NCI-H1092 treated with DMSO at 0.1 percent for 48 hours (cell line): ENCODE measurements around the gene KLHL2.
"Not testable (repeated sequence)": the region's sequence is repeated elsewhere in the genome, so short reads cannot be mapped to it uniquely, and the experiment has no call there.

Experiments
- DNase-seq: peaks from one replicate; lab custom pipeline; 2025; lab: John Stamatoyannopoulos, UW

KLHL2 gene

DNA sequence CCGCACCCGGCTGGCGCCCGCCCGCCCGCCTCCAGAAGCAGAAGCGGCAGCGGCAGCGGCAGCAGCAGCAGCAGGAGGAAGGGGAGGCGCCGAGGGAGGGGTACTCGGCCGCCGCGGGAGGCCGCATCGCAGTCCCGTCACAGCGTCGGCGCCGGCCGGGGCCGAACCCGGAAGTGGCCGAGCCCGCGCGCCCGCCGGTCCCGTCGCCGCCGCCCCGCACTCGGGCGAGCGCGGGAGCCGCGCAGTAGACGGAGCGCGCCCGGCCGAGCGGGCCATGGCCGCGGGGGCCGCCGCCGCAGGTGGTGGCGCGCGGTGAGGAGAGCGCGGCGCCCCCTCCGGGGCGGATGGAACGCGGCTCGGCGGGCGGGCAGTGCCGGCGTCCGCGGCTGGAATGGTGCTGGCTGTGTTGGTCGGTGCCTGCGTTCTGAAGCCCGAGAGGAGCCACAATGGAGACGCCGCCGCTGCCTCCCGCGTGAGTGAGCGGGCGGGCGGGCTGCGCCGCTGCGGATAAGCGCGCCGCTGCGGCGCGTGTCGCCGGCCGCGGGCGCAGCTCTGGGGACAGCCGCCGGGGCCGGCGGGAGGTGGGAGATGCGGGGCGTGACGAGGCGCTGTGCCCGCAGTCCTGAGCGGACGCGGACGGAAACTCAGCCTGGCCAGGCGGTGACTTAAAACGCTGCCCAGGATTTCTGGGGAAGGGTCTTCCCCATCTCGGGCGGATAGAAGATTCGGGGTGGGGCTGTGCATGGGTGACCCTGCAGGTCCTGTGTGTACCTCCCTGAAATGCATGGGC, at the start of gene KLHL2:
Gene KLHL2, plus strand, starts transcription at position 131 of the 790 bp plus-strand sequence. Its CDS starts 316 bp downstream, at position 447.
- DNase-seq: peak; percentile 77

DNA sequence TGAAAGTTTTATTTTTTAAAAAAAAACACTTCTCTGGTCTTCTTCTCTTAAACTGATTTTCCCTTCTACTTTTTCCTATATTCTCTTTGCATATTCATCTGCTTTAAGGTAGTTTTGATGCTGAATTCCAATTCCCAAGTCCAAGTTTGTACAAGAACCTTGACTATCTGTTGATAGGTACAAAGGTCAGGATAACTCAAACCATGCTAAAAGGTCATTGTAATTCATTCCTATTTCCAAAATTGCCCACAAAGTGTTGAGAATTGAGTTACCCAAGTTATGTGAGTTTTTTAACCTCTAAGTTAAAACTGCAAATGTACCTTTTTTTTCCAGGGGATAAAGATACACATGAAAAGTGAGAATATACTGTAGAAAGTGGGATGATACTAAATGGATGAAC, 48.6 kb upstream of the KLHL2 start:
- no peak for DNase-seq

- DNase-seq: no peak
Measured at GRCh38 chr4:165164257-165164656, 43.1 kb upstream of the KLHL2 start.

DNA sequence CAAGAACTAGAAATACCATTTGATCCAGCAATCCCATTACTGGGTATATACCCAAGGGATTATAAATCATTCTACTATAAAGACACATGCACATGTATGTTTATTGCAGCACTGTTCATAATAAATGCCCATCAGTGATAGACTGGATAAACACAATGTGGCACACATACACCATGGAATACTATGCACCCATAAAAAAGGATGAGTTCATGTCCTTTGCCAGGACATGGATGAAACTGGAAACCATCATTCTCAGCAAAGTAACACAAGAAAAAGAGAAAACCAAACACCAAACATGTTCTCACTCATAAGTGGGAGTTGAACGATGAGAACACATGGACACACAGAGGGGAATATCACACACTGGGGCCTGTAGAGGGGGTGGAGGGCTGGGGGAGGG, 40.5 kb upstream of the KLHL2 start:
- DNase-seq: not testable (repeated sequence)

GRCh38 chr4:165167650-165168049, 39.7 kb upstream of the KLHL2 start:
- no peak for DNase-seq

- DNase-seq: no peak
Measured at GRCh38 chr4:165170819-165171218, 36.5 kb upstream of the KLHL2 start.

DNA sequence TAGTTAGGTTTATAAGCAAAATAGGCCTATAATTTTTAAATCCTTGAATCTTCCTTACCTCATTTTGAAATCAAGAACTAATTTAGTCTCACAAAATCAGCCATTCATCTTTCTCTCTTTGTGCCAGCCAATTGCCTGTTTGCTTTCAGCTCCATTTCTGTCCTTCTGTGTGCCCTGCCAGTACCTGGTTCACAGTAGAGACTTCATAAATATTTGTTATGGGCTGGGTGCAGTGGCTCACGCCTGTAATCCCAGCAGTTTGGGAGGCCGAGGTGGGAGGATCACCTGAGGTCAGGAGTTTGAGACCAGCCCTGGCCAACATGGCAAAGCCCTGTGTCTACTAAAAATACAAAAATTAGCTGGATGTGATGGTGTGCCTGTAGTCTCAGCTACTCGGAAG, 31.9 kb upstream of the KLHL2 start:
- not testable (repeated sequence) for DNase-seq

DNA sequence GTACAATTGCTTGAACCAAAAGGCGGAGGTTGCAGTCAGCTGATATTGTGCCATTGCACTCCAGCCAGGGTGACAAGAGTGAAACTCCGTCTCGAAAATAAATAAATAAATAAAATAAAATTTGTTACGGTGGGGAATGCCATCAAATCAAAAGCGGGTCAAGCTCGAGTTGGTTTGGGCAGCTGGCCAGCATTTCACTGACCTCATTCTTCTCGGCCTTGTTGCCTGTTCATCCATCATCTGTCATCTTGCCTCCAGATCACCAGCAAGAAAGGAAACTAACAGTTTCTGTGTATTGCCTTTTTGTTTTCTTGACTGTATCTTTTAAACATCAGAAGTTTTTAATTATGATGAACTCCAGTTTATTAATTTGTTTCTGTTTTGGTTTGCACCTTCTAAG, 31.5 kb upstream of the KLHL2 start:
- no peak for DNase-seq

GRCh38 chr4:165177725-165178666, 29.4 kb upstream of the KLHL2 start:
- DNase-seq: no peak

GRCh38 chr4:165184220-165184619, 23.1 kb upstream of the KLHL2 start:
- no peak for DNase-seq

DNA sequence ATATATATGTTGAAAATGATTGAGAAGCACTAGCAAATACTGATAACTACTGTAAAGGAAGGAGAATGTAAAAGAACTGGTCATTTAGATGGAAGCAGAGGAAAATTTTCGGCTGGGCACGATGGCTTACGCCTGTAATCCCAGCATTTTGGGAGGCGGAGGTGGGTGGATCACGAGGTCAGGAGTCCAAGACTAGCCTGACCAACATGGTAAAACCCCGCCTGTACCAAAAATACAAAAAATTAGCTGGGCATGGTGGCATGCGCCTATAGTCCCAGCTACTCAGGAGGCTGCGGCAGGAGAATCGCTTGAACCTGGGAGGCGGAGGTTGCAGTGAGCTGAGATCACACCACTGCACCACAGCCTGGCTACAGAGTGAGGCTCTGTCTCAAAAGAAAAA, 22.4 kb upstream of the KLHL2 start:
- not testable (repeated sequence) for DNase-seq

DNA sequence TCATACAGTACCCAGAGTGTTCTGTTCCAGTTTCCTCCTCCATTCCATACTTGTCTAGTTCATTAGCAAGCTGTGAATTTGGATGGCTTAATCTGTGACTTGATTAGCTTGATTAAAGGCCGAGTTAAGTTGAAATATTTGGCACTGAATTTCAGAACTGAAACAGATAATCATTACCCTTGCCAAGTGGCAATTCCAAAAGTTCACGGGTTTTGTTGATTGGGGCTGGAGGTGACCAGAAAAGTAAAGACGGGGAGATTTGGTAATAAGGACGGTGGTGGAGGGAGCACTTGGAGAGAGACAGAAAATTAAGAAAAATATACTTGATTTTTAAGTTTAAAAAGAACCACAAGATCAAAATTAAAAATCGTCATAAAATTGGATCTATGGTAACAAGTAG, 21.9 kb upstream of the KLHL2 start:
- no peak for DNase-seq

DNA sequence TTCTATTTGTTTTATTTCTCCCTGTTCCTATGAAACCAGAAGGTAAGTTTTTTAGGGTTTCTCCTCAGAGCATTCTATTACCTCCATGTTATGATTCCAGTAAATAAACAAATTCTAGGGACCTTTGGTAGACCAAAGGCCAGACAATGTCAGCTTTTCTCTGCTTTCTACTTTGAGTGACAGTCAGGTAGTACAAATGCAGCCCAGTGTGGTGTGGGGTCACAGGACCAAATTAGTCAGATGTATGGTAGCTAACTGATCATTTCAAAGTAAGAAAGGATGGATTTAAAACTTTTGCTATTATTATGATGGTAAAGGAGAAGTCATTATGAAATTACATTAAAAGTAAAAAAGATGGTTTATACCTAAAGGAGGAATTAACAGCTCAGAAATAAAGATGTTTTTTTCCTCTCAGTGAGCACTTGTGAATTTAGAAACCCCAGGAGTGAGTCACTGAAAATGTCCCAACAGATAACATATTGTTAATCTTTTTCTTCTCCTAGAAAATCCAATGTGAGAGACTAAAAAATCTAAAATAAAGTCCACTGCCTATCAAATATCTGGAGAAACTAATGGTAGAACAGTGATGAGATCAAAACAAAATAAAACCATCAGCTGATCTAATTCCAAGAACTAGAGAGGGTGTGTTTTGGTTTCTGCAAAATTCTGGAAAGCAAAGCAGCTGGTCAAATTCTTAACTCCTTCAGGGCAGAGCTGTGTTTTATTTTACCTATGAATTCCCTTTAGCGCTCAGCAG, 16.6 kb upstream of the KLHL2 start:
- no peak for DNase-seq

GRCh38 chr4:165191348-165191656, 16.1 kb upstream of the KLHL2 start:
- no peak for DNase-seq

DNA sequence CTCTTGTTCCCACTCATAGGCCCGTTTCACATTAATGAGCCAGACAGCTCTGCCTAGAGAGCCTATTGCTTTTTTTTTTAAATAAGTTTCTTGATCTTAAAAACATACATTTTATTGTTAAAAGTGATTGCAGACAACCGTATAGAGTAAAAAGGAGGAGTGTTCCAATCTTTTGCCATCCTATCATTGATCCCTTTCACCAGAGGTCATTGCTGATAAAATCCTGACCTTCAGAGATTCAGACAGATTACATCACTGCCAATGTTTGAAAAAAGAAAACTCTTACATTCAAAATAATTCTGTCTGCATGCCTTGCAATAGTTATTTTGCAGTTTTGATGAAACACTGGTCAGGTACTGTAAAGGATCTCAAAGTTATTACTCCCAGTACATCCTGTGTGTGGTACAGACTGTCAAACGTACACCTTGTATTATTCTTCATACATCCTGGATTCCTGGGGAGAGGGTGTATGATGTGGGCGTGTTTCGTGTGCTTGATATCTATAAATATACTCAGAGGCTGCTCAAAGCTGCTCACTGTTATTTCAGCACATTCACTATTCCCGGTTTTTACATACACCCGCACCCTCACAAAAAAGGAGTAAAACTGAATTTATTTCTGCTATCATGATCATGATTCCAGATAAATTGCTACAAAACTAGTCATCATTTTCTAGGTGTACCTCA, 15.4 kb upstream of the KLHL2 start:
- no peak for DNase-seq

DNA sequence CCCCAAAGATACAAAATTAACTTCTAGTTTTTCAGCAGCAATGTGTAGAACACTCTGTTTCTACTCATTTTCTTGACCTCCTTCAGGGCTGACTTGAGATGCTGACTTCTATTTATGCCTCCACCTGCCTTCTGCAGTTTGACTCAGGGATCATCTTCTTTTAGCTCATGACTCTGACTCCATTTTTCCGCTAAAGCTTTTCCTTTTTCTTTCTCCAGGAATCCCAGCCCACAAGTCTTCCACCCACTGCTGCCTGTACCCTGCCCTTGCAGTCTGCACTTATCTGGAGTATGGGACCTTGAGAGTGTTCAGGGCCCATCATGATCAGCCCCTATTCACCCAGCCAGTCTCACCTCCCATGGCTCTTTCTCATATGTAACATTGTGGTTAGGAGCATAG, 14.9 kb upstream of the KLHL2 start:
- DNase-seq: no peak

DNA sequence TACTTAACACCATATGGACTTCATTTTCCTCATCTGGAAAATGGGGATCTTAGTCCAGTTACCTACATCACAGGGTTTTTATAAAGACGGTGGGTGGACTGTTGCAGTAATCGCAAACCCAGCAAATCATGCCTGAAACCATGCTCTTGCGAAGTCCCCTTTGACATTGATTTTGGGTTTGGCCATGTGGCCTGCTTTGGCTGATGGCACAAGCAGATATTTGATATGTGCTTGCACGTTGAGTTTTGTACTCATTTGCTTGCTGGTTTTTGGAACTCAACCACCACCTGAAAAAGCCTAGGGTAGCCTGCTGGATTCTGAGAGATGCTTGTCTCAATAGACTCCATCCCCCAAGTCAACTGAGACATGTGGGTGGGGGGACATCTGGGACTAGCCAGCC, 14.4 kb upstream of the KLHL2 start:
- DNase-seq: no peak

GRCh38 chr4:165194368-165194767, 13.0 kb upstream of the KLHL2 start:
- DNase-seq: no peak

GRCh38 chr4:165198329-165198728, 9.0 kb upstream of the KLHL2 start:
- DNase-seq: no peak

DNA sequence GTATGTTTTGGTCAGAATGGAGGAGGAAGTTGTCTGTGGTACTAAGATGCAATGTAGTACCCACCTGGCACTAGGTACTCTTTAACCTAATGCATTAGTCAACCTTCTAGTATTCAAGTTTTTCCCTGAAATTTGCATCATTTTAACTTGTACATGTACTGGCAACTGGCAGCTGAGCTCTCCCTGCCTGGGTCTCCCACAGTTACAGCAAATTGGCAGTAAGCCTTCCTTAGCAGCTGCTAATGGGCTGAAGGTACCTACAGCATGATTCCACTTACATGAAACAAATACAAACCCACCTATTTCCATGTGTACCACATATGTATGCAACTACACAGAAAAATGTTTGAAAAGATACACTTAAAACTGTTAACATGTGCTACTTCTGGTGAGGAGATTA, 8.1 kb upstream of the KLHL2 start:
- DNase-seq: no peak

DNA sequence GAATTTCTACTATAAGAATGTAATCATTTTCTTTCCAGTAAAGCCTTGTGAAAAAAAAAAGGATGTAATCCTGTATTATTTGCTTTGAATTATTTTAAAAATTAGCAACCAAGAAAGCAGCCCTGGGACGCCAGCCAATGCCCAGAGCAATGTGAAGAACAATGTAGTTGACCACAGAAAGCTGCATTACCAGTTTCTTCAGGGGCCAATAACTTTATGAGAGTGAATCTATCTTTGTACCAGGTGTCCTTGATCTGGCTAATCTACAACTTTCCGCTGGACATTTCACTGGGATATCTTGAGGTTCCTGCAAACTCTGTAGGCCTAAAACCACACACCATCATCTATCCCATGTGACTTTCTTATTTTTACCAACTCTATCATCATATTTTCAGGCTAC, 7.6 kb upstream of the KLHL2 start:
- no peak for DNase-seq

GRCh38 chr4:165201806-165202205, 5.6 kb upstream of the KLHL2 start:
- DNase-seq: no peak
